Activated T-helper 1 cell treated with anti-CD3 and anti-CD28 coated beads, Interleukin-12 subunit alpha, Interleukin-12 subunit beta, Interleukin-2, Interleukin-4 antibody, amounts not matched to agents 30 ng/mL and 10 ng/mL and 1 ng/mL, durations not matched to agents 14 hours and 24 hours and 36 hours (primary cell): Measurements from ENCODE around the gene ZBTB37. TPM values are rescaled to one million over a fixed set of nuclear protein-coding genes. Genes with fewer than 3 reads are reported as not detected.

Experiments used
- DNase-seq: peaks from one replicate; pipeline ENCODE4 v3.0.0; 2021; ENCODE audit warnings: low spot score
- H3K27ac Mint-ChIP-seq: one replicate; pipeline ENCODE4 v1.8.0; 2021; ENCODE audit warnings: mild to moderate bottlenecking, mixed read lengths
- H3K27me3 Mint-ChIP-seq: one replicate; pipeline ENCODE4 v1.8.0; 2022; ENCODE audit warnings: mild to moderate bottlenecking, moderate library complexity, mixed read lengths; ENCODE audit not compliant: insufficient read depth
- H3K36me3 Mint-ChIP-seq: one replicate; pipeline ENCODE4 v1.8.0; 2021; ENCODE audit warnings: low read depth, mixed read lengths
- H3K4me1 Mint-ChIP-seq: one replicate; pipeline ENCODE4 v1.8.0; 2021; ENCODE audit warnings: low read depth, mixed read lengths
- H3K4me3 Mint-ChIP-seq: one replicate; pipeline ENCODE4 v1.8.0; 2021; ENCODE audit warnings: mild to moderate bottlenecking, moderate library complexity, mixed read lengths
- H3K9me3 Mint-ChIP-seq: one replicate; pipeline ENCODE4 v1.8.0; 2021; ENCODE audit warnings: mixed read lengths
- intact Hi-C: fragments of 100-400 bp; cut with micrococcal nuclease; formaldehyde crosslinking; loops from one replicate; pipeline ENCODE4 v1.15.1; 2024
- total RNA-seq: library from RNA; stranded (reverse); gene quantifications from 2 replicates; pipeline ENCODE4 v1.2.3, GENCODE V29; 2022

Gene ZBTB37, protein sequence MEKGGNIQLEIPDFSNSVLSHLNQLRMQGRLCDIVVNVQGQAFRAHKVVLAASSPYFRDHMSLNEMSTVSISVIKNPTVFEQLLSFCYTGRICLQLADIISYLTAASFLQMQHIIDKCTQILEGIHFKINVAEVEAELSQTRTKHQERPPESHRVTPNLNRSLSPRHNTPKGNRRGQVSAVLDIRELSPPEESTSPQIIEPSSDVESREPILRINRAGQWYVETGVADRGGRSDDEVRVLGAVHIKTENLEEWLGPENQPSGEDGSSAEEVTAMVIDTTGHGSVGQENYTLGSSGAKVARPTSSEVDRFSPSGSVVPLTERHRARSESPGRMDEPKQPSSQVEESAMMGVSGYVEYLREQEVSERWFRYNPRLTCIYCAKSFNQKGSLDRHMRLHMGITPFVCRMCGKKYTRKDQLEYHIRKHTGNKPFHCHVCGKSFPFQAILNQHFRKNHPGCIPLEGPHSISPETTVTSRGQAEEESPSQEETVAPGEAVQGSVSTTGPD
- total RNA-seq = 9.2 and 9.4 TPM in 2 replicates

DNA sequence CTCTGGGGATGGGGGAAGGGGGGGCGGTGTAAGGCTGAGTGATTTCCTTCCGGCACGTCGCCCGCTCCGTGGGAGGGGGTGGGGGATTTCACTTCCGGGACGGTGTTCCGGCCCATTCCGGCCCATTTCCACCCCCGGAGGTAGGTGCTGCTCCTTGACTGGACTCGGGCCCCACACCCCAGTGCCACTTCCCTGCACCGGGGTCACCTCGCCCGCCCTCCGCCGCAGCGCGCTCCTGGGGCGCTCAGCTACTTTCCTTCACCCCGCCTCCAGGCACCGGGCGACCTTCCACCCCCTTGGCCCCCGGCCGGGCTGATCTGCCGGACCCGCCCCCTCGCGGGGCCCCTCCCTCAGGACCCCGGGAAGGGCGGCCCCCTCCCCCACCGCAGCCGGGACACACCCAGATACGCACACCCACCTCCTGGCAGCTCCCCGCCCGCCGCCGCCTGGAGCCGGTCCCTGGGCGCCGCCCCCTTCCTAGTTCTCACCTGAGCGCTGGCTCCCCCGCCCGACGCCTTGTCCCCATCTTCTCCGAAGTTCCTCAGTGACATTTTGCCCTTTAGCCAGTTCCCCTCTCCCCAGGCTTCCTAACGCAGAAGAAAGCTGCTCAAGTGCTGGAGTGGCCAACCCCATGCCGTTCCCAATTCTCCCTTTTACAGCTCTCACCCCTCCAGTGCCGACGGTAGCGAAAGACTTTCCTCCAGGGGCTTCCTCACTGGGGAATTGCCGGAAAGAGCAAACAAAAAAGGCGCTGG lies at the start of gene ZBTB37:
Gene ZBTB37 (plus strand): TSS at position 115 of the 755 bp plus-strand sequence. CDS start 1,846 bp downstream, outside the sequence.
- peak within 1 kb of the TSS; percentile 98 for H3K4me3 Mint-ChIP-seq
- no peaks in the 10 kb centered on the region for H3K9me3 Mint-ChIP-seq
- H3K4me1 Mint-ChIP-seq = peaks cover 70% of the 10 kb centered on the region
- peaks cover 57% of the 10 kb centered on the region for H3K36me3 Mint-ChIP-seq
- H3K27me3 Mint-ChIP-seq = no peaks in the 10 kb centered on the region
- H3K27ac Mint-ChIP-seq = peak within 1 kb of the TSS; percentile 98
- intact Hi-C loops = loop anchor here (1.0 to 10.0 kb wide), 13 partner anchors 44 to 1336 kb away; partner anchors contain the start of genes CACYBP, CENPL, DARS2 and KLHL20
- DNase-seq = peak; percentile 91

DNA sequence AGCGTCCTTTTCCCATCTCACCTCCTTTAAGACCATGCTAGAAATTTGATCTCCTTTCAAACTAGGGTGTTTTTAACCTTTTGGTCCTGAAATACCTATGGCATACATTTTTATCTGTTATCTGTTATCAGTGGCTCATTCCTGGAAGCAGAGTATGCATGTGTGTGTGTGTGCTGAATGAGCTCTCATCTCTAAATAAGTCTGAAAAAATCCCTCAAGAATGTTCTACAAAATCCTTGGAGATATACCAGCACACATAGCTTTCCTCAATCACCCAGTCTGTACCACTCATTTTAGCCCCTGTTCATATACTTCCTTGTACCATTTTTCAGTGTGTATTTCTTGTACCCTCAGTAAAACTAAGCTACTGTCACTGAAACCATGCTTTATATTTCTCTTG lies 49.7 kb upstream of the ZBTB37 start:
- H3K27ac Mint-ChIP-seq = no peak overlapping the region
- intact Hi-C loops = no loop called here
- peaks cover 64% of the 10 kb centered on the region for H3K4me1 Mint-ChIP-seq
- H3K4me3 Mint-ChIP-seq = no peak overlapping the region
- peaks cover 41% of the 10 kb centered on the region for H3K36me3 Mint-ChIP-seq
- no peak for DNase-seq
- H3K27me3 Mint-ChIP-seq = no peaks in the 10 kb centered on the region
- no peaks in the 10 kb centered on the region for H3K9me3 Mint-ChIP-seq

DNA sequence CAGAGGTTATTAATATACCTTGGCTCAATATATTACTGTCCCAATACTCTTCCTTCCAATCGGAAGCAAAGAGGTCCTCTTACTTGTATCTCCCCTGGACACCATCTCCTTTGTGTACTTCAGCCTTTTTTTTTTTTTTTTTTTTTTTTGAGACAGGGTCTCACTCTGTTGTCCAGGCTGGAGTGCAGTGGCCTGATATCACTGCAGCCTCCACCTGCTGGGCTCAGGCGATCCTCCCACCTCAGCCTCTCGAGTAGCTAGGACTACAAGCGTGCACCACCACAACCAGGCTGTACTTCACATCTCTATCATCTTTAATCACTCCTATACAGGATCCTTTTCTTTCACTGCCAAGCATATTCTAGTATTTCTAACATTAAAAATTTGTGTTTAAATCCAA lies 46.5 kb upstream of the ZBTB37 start:
- H3K36me3 Mint-ChIP-seq = peaks cover 30% of the 10 kb centered on the region
- H3K9me3 Mint-ChIP-seq = no peaks in the 10 kb centered on the region
- intact Hi-C loops = loop anchor here (5.0 to 10.0 kb wide), 2 partner anchors 524 to 627 kb away; no protein-coding TSS in a partner anchor
- peak overlapping the region; percentile 6 for H3K4me3 Mint-ChIP-seq
- H3K27ac Mint-ChIP-seq = no peak overlapping the region
- DNase-seq = no peak
- peaks cover 41% of the 10 kb centered on the region for H3K4me1 Mint-ChIP-seq
- no peaks in the 10 kb centered on the region for H3K27me3 Mint-ChIP-seq

DNA sequence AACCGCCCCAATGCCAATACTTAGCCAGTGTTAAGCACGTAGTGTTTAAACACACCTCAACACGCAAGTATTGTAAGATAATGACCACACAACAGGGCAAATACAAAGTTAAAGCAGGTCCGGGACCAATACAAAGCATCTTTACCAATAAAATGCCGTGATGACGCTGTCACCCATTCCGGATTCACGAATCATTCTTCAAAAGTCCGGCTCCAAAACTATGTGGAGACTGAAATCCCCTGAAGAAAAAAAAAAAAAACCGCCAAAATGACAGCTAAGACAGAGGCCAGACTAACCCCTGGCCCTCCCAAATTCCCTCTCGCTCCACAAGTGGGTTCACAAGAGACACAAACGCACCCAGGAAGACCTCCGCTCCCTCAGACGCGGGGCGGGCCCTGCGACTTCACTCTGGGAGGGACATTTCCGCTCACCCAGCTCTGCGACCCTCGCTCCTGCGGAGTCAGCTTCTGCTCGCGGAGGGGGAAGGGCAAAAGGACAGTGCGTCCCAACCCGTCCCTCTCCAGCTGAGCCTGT lies 44.3 kb upstream of the ZBTB37 start:
- Mint-ChIP-seq H3K4me3 (peak overlapping the region; percentile 91), H3K27me3 (no peaks in the 10 kb centered on the region), H3K4me1 (peaks cover 48% of the 10 kb centered on the region), H3K27ac (peak overlapping the region; percentile 95), H3K9me3 (no peaks in the 10 kb centered on the region), H3K36me3 (peaks cover 24% of the 10 kb centered on the region)
- peak; percentile 2 for DNase-seq
- intact Hi-C loops = loop anchor here (1.0 to 10.0 kb wide), 12 partner anchors 44 to 1291 kb away; partner anchors contain the start of genes MRPS14, PRDX6, RABGAP1L and RC3H1

DNA sequence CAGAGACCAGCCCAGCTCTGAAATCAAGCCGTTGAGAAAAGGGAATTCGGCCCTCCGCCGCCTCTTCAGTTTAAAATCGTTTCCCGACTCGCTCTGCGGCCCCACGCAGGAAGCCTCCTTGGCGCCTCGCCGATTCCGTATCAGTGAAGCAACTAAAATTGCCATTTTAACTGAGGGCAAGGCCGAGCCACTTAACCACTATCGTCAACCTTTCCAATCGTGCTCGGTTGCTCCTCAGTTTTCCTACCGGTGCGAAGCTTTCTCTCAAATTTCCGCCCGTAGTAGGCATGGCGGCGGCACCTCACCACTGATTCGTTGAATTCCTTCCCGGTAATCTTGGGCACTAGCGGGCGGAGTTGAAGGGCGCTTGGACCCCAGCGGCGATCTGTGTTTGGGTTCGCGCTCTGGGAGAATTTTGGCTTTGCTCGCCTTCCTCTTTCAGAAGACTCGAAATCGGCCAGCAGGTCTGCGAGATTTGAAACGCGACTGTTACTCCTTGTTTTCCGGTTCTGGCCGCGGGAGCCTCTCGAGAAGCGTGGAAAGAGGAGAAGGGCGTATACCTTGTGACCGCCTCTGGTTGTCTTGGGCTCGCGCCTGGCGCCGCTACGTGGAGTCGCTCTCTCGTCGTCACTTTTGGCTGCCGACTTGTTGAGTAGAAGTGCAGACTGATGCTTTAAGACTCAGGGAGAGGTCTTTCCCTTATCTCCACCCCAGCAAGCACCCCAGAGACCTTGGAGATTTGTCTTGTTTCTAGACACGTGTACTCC lies 43.7 kb upstream of the ZBTB37 start, which contains the start of the genes CENPL and DARS2:
Gene CENPL (minus strand): TSS at position 569 of the 767 bp plus-strand sequence. CDS start 13,584 bp downstream, outside the sequence.
Gene DARS2 (plus strand): TSS at position 359 of the 767 bp plus-strand sequence. CDS start 557 bp downstream, outside the sequence.
- intact Hi-C loops = loop anchor here (1.0 to 10.0 kb wide), 12 partner anchors 44 to 1291 kb away; partner anchors contain the start of genes MRPS14, PRDX6, RABGAP1L and RC3H1
- Mint-ChIP-seq H3K27ac (peak within 1 kb of the TSS; percentile 95), H3K4me3 (peak within 1 kb of the TSS; percentile 91), H3K9me3 (no peaks in the 10 kb centered on the region), H3K36me3 (peaks cover 24% of the 10 kb centered on the region), H3K4me1 (peaks cover 48% of the 10 kb centered on the region), H3K27me3 (no peaks in the 10 kb centered on the region)
- peak; percentile 90 for DNase-seq

DNA sequence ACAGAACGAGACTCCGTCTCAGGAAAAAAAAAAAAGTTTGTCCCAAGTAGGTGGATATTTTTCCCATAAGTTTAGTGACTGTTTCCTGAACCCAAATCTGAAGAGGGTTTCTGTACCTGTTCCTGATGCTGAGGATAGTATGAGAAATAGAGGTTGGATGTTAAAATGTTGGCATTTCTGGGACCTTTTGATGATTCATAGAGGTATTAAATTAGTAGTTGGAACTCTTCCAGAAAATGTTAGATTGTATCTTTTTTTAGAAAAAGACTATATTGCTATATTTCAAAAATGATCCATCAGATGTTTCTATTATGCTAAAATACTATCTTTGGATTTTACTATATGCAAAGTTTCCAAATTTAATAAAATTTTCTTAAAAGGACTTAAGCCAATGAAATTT lies 40.6 kb upstream of the ZBTB37 start:
- H3K27ac Mint-ChIP-seq = no peak overlapping the region
- H3K4me1 Mint-ChIP-seq = peaks cover 29% of the 10 kb centered on the region
- H3K9me3 Mint-ChIP-seq = no peaks in the 10 kb centered on the region
- intact Hi-C loops = loop anchor here (10.0 kb wide), 1 partner anchor 633 kb away; no protein-coding TSS in a partner anchor
- no peaks in the 10 kb centered on the region for H3K27me3 Mint-ChIP-seq
- no peak for DNase-seq
- peaks cover 25% of the 10 kb centered on the region for H3K36me3 Mint-ChIP-seq
- H3K4me3 Mint-ChIP-seq = no peak overlapping the region

DNA sequence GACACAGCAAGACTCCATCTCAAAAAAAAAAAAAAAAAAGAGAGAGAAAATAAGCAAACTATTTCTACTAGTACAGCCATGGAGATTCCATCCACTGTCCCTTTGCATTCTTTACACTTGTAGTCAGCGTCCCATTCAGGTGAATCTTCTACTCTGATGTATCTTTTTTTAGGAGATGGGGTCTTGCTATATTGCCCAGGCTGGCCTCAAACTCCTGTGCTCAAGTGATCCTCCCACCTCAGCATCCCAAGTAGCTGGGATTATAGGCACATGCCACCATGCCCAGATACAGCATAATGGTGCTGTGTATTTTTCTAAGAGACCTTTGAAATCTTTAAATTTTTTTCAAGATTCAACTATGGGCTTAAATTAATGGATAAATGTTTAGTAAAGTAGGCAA lies 35.4 kb upstream of the ZBTB37 start:
- H3K9me3 Mint-ChIP-seq = no peaks in the 10 kb centered on the region
- H3K4me1 Mint-ChIP-seq = peaks cover 4% of the 10 kb centered on the region
- DNase-seq = no peak
- H3K36me3 Mint-ChIP-seq = peaks cover 24% of the 10 kb centered on the region
- H3K27ac Mint-ChIP-seq = no peak overlapping the region
- intact Hi-C loops = no loop called here
- H3K4me3 Mint-ChIP-seq = no peak overlapping the region
- H3K27me3 Mint-ChIP-seq = no peaks in the 10 kb centered on the region

DNA sequence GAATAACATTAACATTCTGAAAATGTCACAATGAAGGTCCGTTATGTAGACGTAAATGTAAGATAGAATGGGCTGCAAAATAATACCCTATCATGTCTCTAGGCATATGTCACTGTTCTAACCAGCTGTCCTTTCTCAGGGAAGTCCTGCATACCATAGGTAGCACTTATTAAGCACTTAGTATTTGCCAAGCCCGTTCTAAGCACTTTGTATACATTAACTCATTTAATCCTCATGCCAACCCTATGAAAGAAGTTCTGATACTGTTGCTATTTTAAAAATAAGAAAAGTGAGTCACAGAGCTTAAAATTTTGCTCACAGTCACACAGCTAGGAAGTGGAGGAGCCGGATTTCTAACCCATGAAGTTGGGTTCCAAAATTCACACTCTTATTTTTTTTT lies 16.1 kb upstream of the ZBTB37 start:
- Mint-ChIP-seq H3K27ac (no peak overlapping the region), H3K9me3 (no peaks in the 10 kb centered on the region), H3K4me3 (no peak overlapping the region), H3K27me3 (no peaks in the 10 kb centered on the region), H3K4me1 (no peaks in the 10 kb centered on the region), H3K36me3 (peaks cover 30% of the 10 kb centered on the region)
- DNase-seq = no peak
- intact Hi-C loops = no loop called here

DNA sequence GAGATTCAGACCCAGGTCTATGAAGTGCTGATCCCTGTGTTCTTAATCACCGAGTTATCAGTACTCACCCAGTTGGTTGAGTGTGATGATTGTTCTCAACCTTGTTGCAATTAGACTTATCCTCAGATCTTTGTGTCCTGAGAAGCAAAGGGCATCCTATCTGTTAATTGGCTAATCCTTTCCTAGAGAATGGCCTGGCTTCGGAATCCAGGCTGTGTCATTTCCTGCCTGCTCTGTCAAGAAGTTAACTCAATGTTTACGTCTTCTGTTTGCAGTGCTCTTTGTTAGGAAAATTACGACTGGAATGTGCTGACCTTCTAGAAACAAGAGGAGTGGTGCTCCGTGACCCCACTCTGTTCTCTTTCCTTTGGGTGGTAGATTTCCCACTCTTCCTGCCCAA lies 15.1 kb upstream of the ZBTB37 start:
- DNase-seq = no peak
- peaks cover 34% of the 10 kb centered on the region for H3K36me3 Mint-ChIP-seq
- no peaks in the 10 kb centered on the region for H3K9me3 Mint-ChIP-seq
- no peaks in the 10 kb centered on the region for H3K27me3 Mint-ChIP-seq
- H3K27ac Mint-ChIP-seq = no peak overlapping the region
- intact Hi-C loops = no loop called here
- H3K4me1 Mint-ChIP-seq = no peaks in the 10 kb centered on the region
- H3K4me3 Mint-ChIP-seq = no peak overlapping the region

DNA sequence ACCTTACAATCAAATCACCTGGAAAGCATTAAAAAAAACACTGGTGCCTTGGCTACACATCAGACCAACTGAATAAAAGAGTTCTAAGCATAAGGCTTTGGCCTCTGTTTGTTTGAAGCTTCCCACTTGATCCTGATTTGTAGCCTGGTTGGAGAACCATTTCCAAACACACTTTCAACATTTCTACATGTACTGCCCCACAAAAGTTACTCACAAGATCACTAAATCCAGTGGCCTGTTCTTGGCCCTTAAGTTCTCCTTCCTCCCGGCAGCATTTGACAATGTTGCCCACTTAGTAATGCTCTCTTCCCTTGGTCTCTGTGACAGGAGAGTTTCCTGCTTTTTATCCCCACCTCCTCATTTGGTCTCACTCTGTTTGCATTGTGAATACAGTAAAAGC lies 12.2 kb upstream of the ZBTB37 start:
- H3K36me3 Mint-ChIP-seq = peaks cover 40% of the 10 kb centered on the region
- H3K4me1 Mint-ChIP-seq = no peaks in the 10 kb centered on the region

DNA sequence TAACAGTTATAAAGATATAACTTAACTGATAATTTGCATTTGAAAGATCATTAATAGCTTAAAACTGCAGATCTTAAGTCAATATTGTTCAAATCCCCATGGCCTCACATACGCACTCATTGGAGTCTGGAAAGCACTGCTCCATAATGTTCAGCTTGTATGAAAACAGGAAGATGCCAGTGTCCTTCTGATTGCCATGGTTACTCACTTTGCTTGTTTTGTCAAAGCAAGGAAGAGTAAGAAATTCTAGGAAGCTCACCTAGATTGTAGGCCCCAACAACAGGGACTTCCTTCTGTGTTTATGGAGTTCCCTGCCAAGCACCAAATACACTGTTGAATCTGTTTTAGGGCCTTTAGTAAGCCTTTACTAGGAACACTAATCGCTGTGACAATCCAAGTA lies 11.3 kb upstream of the ZBTB37 start:
- Mint-ChIP-seq H3K4me3 (no peak overlapping the region), H3K9me3 (no peaks in the 10 kb centered on the region), H3K27ac (no peak overlapping the region), H3K36me3 (peaks cover 36% of the 10 kb centered on the region), H3K4me1 (no peaks in the 10 kb centered on the region), H3K27me3 (no peaks in the 10 kb centered on the region)
- DNase-seq = no peak
- intact Hi-C loops = no loop called here

More for the DNA sequence above, 12.2 kb upstream of the ZBTB37 start:
- H3K4me3 Mint-ChIP-seq = no peak overlapping the region
- H3K9me3 Mint-ChIP-seq = no peaks in the 10 kb centered on the region
- no peak for DNase-seq
- H3K27ac Mint-ChIP-seq = no peak overlapping the region
- no peaks in the 10 kb centered on the region for H3K27me3 Mint-ChIP-seq
- intact Hi-C loops = no loop called here
